K562 (cell line): ENCODE results near the gene KCNK4.

Source experiments
- CTCFL ChIP-seq: IDR thresholded peaks from 2 replicates; pipeline ENCODE4 v1.6.1; 2011; ENCODE audit warnings: borderline replicate concordance, low read depth, mild to moderate bottlenecking, moderate library complexity, low read length; ENCODE audit not compliant: insufficient read depth, poor library complexity, severe bottlenecking
- EP300 ChIP-seq: IDR thresholded peaks from 2 replicates; pipeline ENCODE4 v1.6.1; 2012; ENCODE audit warnings: low read length, improper control_type of control experiment
- FOXO4 ChIP-seq: fragments of 450-650 bp; formaldehyde crosslinking; IDR thresholded peaks from 2 replicates; pipeline ENCODE4 v1.4.0; 2020; ENCODE audit warnings: mild to moderate bottlenecking, moderate library complexity
- JUN ChIP-seq, 2 experiments: sonication (generic) in 1 of 2; formaldehyde crosslinking in 1 of 2; IDR thresholded peaks; 2 replicates each; pipeline versions ENCODE4 v1.6.1 to v1.8.0; 2012 to 2022; ENCODE audit warnings: borderline replicate concordance in 2 of 2, mild to moderate bottlenecking in 2 of 2, improper control_type of control experiment in 1 of 2, low read depth in 1 of 2, low read length in 1 of 2, missing genetic modification reagents in 1 of 2
- PATZ1 ChIP-seq: fragments of 250-450 bp; sonication (Bioruptor Pico); IDR thresholded peaks from 2 replicates; pipeline ENCODE4 v1.5.0; 2020; ENCODE audit warnings: mild to moderate bottlenecking, borderline replicate concordance
- POLR2A ChIP-seq: fragments of 450-650 bp; conservative IDR thresholded peaks from 2 replicates; pipeline ENCODE4 v1.6.1; 2016
- RFX5 ChIP-seq: IDR thresholded peaks from 2 replicates; pipeline ENCODE4 v1.6.1; 2011; ENCODE audit warnings: low read depth, mild to moderate bottlenecking, improper control_type of control experiment, low read length
- U2AF2 ChIP-seq: fragments of 200-400 bp; formaldehyde crosslinking; optimal IDR thresholded peaks from 2 replicates; pipeline ENCODE3; 2017; ENCODE audit warnings: low read depth, mild to moderate bottlenecking, low read length

- TF ChIP-seq POLR2A, result no peak
- TF ChIP-seq FOXO4 (CRISPR knock-in tag), result no peak
- no peak for TF ChIP-seq CTCFL
- no peak for TF ChIP-seq RFX5
- TF ChIP-seq PATZ1 (CRISPR knock-in tag), result no peak
- TF ChIP-seq U2AF2, result no peak
- no peak for TF ChIP-seq EP300
- no peak for TF ChIP-seq JUN (IDR thresholded peaks at IDR 0.05; ENCODE audit: borderline replicate concordance, low read depth, low read length)
- TF ChIP-seq JUN (CRISPR knock-in tag; IDR thresholded peaks at IDR 0.05; ENCODE audit: borderline replicate concordance), result no peak
These were observed 32.1 kb upstream of the KCNK4 start for GRCh38 chr11:64258946-64259532.
